ENCODE measurements around the gene TM4SF20. TPM values are rescaled to one million over a fixed set of nuclear protein-coding genes. Genes with fewer than 3 reads are reported as not detected.

Gene TM4SF20, protein sequence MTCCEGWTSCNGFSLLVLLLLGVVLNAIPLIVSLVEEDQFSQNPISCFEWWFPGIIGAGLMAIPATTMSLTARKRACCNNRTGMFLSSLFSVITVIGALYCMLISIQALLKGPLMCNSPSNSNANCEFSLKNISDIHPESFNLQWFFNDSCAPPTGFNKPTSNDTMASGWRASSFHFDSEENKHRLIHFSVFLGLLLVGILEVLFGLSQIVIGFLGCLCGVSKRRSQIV
- 6.9 to 9.9 TPM (median 8.3 TPM) in 5 replicates for total RNA-seq (2022; extraction: Qiagen RNA extraction; ENCODE audit: low read depth)

DNA sequence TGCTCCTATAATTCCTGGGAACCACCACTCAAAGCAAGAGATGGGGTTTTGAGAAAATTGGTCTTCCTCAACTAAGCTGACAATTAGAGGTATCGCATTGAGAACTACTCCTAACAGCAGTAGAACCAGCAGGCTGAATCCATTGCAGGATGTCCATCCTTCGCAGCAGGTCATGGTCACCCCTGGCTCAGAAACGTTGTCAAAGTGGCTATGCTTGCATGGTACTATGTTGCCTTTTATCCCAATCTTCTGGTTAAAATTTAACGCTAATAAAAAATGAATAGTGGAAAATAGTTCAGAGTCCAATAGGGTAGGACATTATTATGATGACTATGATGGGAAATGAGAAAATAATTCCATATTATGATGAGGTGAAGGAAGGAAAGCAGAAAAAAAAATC lies at the start of gene TM4SF20:
Gene TM4SF20, minus strand, starts transcription at position 212 of the 400 bp plus-strand sequence. Its CDS starts 38 bp downstream, at position 174.

DNA sequence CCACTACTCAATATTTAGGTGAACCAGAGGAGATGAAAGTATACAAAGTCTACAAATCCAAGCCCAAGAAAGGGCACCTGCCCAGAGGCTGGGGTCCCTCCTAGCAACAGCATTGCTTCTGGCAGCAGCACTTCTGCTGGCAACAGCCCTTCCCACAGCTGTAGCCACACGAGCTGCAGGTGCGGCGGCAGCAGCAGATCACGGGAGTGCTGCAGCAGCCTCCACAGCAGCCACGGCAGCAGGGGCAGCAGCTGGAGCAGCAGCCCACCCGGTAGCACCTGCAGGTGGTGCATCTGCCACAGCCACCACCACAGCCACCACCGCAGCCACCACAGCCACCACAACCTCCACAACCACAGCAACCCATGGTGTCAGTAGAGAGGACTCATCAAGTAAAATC lies 8.5 kb upstream of the TM4SF20 start, which contains the start of gene SCYGR1:
Gene SCYGR1, minus strand, starts transcription at position 367 of the 400 bp plus-strand sequence. Its CDS starts 0 bp downstream, at position 367.

DNA sequence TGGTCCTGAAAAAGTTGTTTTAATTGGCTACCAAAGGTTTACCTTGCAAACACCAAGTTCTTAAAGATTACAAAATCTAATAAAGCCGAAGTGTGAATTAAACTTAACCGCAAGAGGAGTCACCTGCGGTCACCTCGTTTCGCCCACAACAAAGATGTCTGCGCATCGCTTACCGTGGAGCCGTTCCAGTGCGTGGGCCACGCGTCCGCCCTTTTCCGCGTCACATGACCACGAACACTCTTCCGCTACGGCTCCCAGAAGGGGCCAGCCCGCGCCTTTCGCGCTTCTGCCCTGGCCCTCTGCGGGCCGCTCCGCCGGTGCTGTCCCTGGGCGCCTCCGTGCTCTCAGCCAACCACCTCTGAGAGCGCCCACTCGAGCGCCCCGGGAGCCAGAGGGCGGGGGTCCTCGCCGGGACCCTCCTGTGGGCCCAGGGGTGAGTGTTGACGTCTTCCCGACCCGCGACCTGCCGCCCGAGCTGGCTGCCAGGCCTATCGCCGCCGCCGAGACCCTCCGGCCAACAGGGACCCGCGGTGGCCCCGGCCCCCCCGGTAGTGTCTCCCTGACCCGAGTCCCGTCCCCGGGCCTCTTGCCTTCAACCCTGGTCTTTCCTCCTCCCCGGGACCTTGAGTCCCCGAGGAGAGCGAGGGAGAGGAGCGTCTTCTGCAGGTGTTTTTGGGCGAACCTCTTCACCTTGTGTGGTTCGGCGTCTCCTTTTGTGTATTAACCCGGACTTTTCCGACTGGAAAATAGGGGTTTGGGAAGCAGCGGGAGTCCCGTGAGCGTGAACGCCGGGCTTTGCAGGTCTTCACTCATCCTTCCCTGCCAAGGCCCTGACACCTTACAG lies 53.9 kb downstream of the TM4SF20 start, which contains the start of gene MFF:
Gene MFF, plus strand, starts transcription at position 257 of the 844 bp plus-strand sequence. CDS start 5,415 bp downstream, outside the sequence.

Other genes starting within 250 kb of the TM4SF20 start
- gene COL4A4, start 215.1 kb downstream of the TM4SF20 start, total RNA-seq (2022; extraction: Qiagen RNA extraction; ENCODE audit: low read depth) = 1.2 to 2.4 TPM (median 1.8 TPM) in 5 replicates
- gene COL4A3, start 214.7 kb downstream of the TM4SF20 start, total RNA-seq (2022; extraction: Qiagen RNA extraction; ENCODE audit: low read depth) = 0.50 to 1.2 TPM (median 0.59 TPM) in 5 replicates
- gene MFF, start 54.1 kb downstream of the TM4SF20 start, total RNA-seq (2022; extraction: Qiagen RNA extraction; ENCODE audit: low read depth) = 103 to 109 TPM (median 108 TPM) in 5 replicates
- gene SCYGR1, start 8.6 kb upstream of the TM4SF20 start, total RNA-seq (2022; extraction: Qiagen RNA extraction; ENCODE audit: low read depth) = not detected in 5 replicates
- 94.3 to 131 TPM (median 123 TPM) in 5 replicates for gene AGFG1, start 92.8 kb upstream of the TM4SF20 start, total RNA-seq (2022; extraction: Qiagen RNA extraction; ENCODE audit: low read depth)
- gene SCYGR2, start 219.6 kb upstream of the TM4SF20 start, total RNA-seq (2022; extraction: Qiagen RNA extraction; ENCODE audit: low read depth) = not detected in 5 replicates
- gene SCYGR3, start 235.5 kb upstream of the TM4SF20 start, total RNA-seq (2022; extraction: Qiagen RNA extraction; ENCODE audit: low read depth) = not detected in 5 replicates
- not detected in 5 replicates for gene SCYGR4, start 238.2 kb upstream of the TM4SF20 start, total RNA-seq (2022; extraction: Qiagen RNA extraction; ENCODE audit: low read depth)